PC-3 (cell line): ENCODE results near the gene CYP8B1. TPM values are rescaled to one million over a fixed set of nuclear protein-coding genes. Genes with fewer than 3 reads are reported as not detected.

Source experiments
- ATAC-seq: fragments of 200-7000 bp; cut with Tn5 transposase; 2 replicates; pipeline ENCODE4 v1.9.1; 2020; ENCODE audit warnings: mild to moderate bottlenecking, moderate library complexity
- BruUV-seq: library from RNA; stranded (reverse); fragments of 400-500 nt; replicated peaks from 2 replicates; lab custom pipeline; 2021; lab: Mats Ljungman, UMichigan
- CTCF ChIA-PET: fragments of 300-600 bp; sonication (Branson Sonifier 250); formaldehyde crosslinking; loops from one replicate; lab custom pipeline; 2022; ENCODE audit warnings: antibody characterized with exemption; lab: Charles Lee
- POLR2A ChIA-PET: fragments of 300-600 bp; sonication (Branson Sonifier 250); formaldehyde crosslinking; loops from one replicate; lab custom pipeline; 2022; ENCODE audit warnings: antibody characterized with exemption; ENCODE audit not compliant: unreplicated experiment; lab: Charles Lee
- DNase-seq: peaks from one replicate; pipeline ENCODE4 v3.0.0-alpha.2; 2015
- H2AFZ ChIP-seq: fragments of 300-600 bp; sonication (generic); 2 replicates; pipeline ENCODE4 v1.6.0; 2016; ENCODE audit warnings: antibody characterized with exemption, low read length
- H3F3A ChIP-seq: fragments of 300-600 bp; sonication (generic); one replicate; pipeline ENCODE4 v1.6.0; 2017; ENCODE audit warnings: antibody characterized with exemption, low read length, control low read depth, mild to moderate bottlenecking; ENCODE audit not compliant: unreplicated experiment
- H3K27ac ChIP-seq: fragments of 300-600 bp; sonication (generic); 2 replicates; pipeline ENCODE4 v1.5.1; 2016; ENCODE audit warnings: mild to moderate bottlenecking, low read length
- H3K27me3 ChIP-seq: fragments of 300-600 bp; sonication (generic); 2 replicates; pipeline ENCODE4 v1.6.1; 2016; ENCODE audit warnings: low read length, mixed read lengths
- H3K36me3 ChIP-seq: fragments of 300-600 bp; sonication (generic); 2 replicates; pipeline ENCODE4 v1.6.1; 2016; ENCODE audit warnings: low read depth, mixed run types, low read length, mixed read lengths
- H3K4me1 ChIP-seq: fragments of 300-600 bp; sonication (generic); 2 replicates; pipeline ENCODE4 v1.5.1; 2016; ENCODE audit warnings: low read length; ENCODE audit not compliant: insufficient read depth
- H3K4me2 ChIP-seq: fragments of 300-600 bp; sonication (generic); 2 replicates; pipeline ENCODE4 v1.6.0; 2016; ENCODE audit warnings: low read length
- H3K4me3 ChIP-seq: fragments of 300-600 bp; sonication (generic); 2 replicates; pipeline ENCODE4 v1.5.1; 2016; ENCODE audit warnings: mild to moderate bottlenecking, low read length, mixed read lengths
- H3K79me2 ChIP-seq: fragments of 300-600 bp; sonication (generic); 2 replicates; pipeline ENCODE4 v1.6.1; 2017; ENCODE audit warnings: low read length, mixed read lengths
- H3K9ac ChIP-seq: fragments of 300-600 bp; sonication (generic); 2 replicates; pipeline ENCODE4 v1.6.0; 2016; ENCODE audit warnings: mild to moderate bottlenecking, low read length
- H3K9me2 ChIP-seq: fragments of 300-600 bp; sonication (generic); replicated peaks from 2 replicates; pipeline ENCODE4 v1.6.1; 2016; ENCODE audit warnings: mixed run types, low read length, mixed read lengths
- H3K9me3 ChIP-seq: fragments of 300-600 bp; sonication (generic); 2 replicates; pipeline ENCODE4 v1.6.1; 2016; ENCODE audit warnings: low read length, mixed read lengths
- H4K20me1 ChIP-seq: fragments of 300-600 bp; sonication (generic); 2 replicates; pipeline ENCODE4 v1.6.1; 2016; ENCODE audit warnings: low read length, mixed read lengths
- EZH2 ChIP-seq: fragments of 300-600 bp; sonication (generic); IDR thresholded peaks from one replicate; pipeline ENCODE4 v1.6.1; 2017; ENCODE audit warnings: antibody characterized with exemption, mild to moderate bottlenecking, low read length; ENCODE audit not compliant: unreplicated experiment
- EZH2phosphoT487 ChIP-seq: fragments of 300-600 bp; sonication (generic); IDR thresholded peaks from 2 replicates; pipeline ENCODE4 v1.6.1; 2018; ENCODE audit warnings: mild to moderate bottlenecking, antibody characterized with exemption, low read length, borderline replicate concordance
- intact Hi-C: fragments of 100-400 bp; cut with micrococcal nuclease; formaldehyde crosslinking; loops from 2 replicates; pipeline ENCODE4 v1.9.0; 2023
- total RNA-seq: library from RNA; depleted of rRNA; stranded (reverse); fragments of >200 nt; gene quantifications from 2 replicates; pipeline ENCODE4 v1.2.3, GENCODE V29; 2014
- TF ChIP-seq, protein P1 (sequence below): fragments of 300-600 bp; sonication (generic); conservative IDR thresholded peaks from 2 replicates; pipeline ENCODE4 v1.5.1; 2017; ENCODE audit warnings: antibody characterized with exemption, low read depth, mild to moderate bottlenecking, low read length

Gene CYP8B1
- total RNA-seq, 1 experiment from 2014 or later: not detected

DNA sequence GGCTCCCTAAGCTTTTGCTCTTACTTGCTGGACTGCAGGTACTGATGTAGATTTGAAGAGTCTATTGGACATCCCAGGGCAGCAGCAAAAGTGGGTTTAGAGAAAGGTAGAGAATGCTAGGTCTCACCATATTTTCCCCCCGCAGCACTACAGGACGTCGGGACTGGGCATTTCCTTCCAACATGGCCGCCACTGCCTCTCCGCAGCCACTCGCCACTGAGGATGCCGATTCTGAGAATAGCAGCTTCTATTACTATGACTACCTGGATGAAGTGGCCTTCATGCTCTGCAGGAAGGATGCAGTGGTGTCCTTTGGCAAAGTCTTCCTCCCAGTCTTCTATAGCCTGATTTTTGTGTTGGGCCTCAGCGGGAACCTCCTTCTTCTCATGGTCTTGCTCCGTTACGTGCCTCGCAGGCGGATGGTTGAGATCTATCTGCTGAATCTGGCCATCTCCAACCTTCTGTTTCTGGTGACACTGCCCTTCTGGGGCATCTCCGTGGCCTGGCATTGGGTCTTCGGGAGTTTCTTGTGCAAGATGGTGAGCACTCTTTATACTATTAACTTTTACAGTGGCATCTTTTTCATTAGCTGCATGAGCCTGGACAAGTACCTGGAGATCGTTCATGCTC, 11.2 kb downstream of the CYP8B1 start:
- BruUV-seq: no TSS peak
- ChIA-PET POLR2A (no interaction called here), CTCF (no interaction called here)
- H3K9ac ChIP-seq: no peak overlapping the region
- TF ChIP-seq, protein P1, sequence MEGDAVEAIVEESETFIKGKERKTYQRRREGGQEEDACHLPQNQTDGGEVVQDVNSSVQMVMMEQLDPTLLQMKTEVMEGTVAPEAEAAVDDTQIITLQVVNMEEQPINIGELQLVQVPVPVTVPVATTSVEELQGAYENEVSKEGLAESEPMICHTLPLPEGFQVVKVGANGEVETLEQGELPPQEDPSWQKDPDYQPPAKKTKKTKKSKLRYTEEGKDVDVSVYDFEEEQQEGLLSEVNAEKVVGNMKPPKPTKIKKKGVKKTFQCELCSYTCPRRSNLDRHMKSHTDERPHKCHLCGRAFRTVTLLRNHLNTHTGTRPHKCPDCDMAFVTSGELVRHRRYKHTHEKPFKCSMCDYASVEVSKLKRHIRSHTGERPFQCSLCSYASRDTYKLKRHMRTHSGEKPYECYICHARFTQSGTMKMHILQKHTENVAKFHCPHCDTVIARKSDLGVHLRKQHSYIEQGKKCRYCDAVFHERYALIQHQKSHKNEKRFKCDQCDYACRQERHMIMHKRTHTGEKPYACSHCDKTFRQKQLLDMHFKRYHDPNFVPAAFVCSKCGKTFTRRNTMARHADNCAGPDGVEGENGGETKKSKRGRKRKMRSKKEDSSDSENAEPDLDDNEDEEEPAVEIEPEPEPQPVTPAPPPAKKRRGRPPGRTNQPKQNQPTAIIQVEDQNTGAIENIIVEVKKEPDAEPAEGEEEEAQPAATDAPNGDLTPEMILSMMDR: no peak
- no peak for TF ChIP-seq EZH2
- TF ChIP-seq EZH2phosphoT487: no peak
- H3K36me3 ChIP-seq: no peaks in the 10 kb centered on the region
- no peaks in the 10 kb centered on the region for H3K9me2 ChIP-seq
- no peaks in the 10 kb centered on the region for H3K4me1 ChIP-seq
- H3K9me3 ChIP-seq: no peaks in the 10 kb centered on the region
- H3K27me3 ChIP-seq: no peaks in the 10 kb centered on the region
- no peak overlapping the region for H3K4me2 ChIP-seq
- intact Hi-C loops: no loop called here
- ATAC-seq (no peak), DNase-seq (no peak)
- H3K4me3 ChIP-seq: no peak overlapping the region
- no peaks in the 10 kb centered on the region for H4K20me1 ChIP-seq
- H3K27ac ChIP-seq: no peak overlapping the region
- no peaks in the 10 kb centered on the region for H3K79me2 ChIP-seq
- no peak overlapping the region for H2AFZ ChIP-seq
- H3F3A ChIP-seq: no peaks in the 10 kb centered on the region

DNA sequence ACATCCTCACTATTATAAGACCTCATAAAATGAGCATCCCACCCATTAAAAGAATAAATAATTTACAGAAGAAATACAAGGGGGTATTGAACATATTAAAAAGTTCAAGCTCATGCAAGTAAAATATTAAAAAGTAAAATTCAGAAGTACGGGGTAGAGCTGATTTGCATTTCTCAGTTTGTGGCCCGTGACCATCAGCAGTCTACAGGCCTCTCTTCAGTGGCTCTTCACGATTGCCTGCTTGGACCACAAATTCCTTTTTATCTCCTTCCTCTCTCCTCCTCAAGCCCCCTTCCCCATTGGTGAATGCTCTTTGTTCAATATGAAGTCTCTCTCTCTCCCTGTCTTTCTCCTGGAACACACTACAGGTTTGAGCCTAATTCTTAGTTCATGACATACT, 19.1 kb downstream of the CYP8B1 start:
- DNase-seq: no peak
- Histone ChIP-seq H3K9me2 (no peaks in the 10 kb centered on the region), H2AFZ (no peak overlapping the region), H3K4me2 (no peak overlapping the region), H3K27me3 (no peaks in the 10 kb centered on the region), H3K9ac (no peak overlapping the region), H3K9me3 (no peaks in the 10 kb centered on the region), H3K4me3 (no peak overlapping the region), H4K20me1 (no peaks in the 10 kb centered on the region), H3K36me3 (no peaks in the 10 kb centered on the region), H3K79me2 (no peaks in the 10 kb centered on the region), H3F3A (no peaks in the 10 kb centered on the region), H3K27ac (no peak overlapping the region), H3K4me1 (no peaks in the 10 kb centered on the region)
- ATAC-seq: no peak
- CTCF ChIA-PET: no interaction called here
- BruUV-seq: no TSS peak
- intact Hi-C loops: no loop called here
- TF ChIP-seq EZH2: no peak
- TF ChIP-seq EZH2phosphoT487: no peak
- TF ChIP-seq, protein P1: no peak
- POLR2A ChIA-PET: no interaction called here

DNA sequence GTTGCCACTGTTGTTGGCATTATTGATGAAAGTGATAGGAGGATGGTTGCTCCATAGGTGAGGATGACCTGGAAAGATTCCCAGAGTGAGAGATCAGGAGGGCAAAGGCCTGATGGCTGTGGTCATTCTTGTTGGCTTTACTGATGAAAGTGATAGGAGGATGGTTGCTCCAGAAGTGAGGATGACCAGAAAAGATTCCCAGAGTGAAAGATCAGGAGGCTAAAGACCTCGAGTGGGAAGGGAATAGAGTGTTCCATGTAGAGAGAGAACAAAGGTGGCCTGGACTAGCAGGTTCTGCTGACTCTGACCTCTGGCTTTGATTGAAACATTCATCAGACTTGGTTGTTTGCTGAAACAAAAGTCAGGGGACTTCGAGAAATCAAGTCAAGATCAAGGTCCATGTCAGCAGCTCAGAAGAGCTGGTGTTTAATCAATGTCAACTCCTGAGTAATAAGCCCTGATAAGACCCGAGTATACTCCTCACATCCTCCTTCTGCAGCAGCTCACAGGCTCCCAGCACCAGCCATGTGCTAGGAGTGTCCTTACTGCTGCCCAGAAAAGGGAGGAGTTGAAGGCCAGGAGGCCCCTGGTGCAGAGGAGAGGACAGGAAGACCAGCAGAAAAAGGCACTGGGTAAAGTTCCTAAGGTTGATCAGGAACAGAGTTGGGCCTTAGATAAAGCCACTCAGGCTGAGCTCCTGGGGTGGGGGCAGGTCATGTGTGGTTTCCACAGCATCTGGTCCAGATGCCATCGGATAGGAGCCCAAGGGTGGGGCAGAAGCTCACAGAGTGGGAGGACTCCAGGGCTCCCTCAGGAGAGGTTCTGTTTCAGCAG, 19.9 kb downstream of the CYP8B1 start:
- Histone ChIP-seq H3F3A (no peaks in the 10 kb centered on the region), H3K4me1 (no peaks in the 10 kb centered on the region), H3K4me3 (no peak overlapping the region), H3K9me3 (no peaks in the 10 kb centered on the region), H3K27ac (no peak overlapping the region), H3K9me2 (no peaks in the 10 kb centered on the region), H2AFZ (no peak overlapping the region), H3K36me3 (no peaks in the 10 kb centered on the region), H3K79me2 (no peaks in the 10 kb centered on the region), H3K27me3 (no peaks in the 10 kb centered on the region), H4K20me1 (no peaks in the 10 kb centered on the region), H3K4me2 (no peak overlapping the region), H3K9ac (no peak overlapping the region)
- DNase-seq: no peak
- intact Hi-C loops: no loop called here
- TF ChIP-seq, protein P1: no peak
- TF ChIP-seq EZH2phosphoT487: no peak
- no peak for TF ChIP-seq EZH2
- ChIA-PET CTCF (no interaction called here), POLR2A (no interaction called here)
- no peak for ATAC-seq
- no TSS peak for BruUV-seq
